G401 (cell line): ENCODE results near the gene BCL11A. TPM values are rescaled to one million over a fixed set of nuclear protein-coding genes. Genes with fewer than 3 reads are reported as not detected.

Source experiments
- DNase-seq: peaks from one replicate; pipeline ENCODE4 v3.0.0-alpha.2; 2015; ENCODE audit warnings: low spot score
- in situ Hi-C: cut with HindIII; loops from 2 replicates; pipeline ENCODE4 v1.10.0; 2016; ENCODE audit warnings: low sequenced_read_pairs, mixed read lengths
- total RNA-seq: library from RNA; depleted of rRNA; stranded (reverse); fragments of >200 nt; shearing (Covaris generic); gene quantifications from 2 replicates; pipeline ENCODE4 v1.2.3, GENCODE V29; 2014

BCL11A gene
- total RNA-seq, 1 experiment from 2014 or later: 0.54 TPM

DNA sequence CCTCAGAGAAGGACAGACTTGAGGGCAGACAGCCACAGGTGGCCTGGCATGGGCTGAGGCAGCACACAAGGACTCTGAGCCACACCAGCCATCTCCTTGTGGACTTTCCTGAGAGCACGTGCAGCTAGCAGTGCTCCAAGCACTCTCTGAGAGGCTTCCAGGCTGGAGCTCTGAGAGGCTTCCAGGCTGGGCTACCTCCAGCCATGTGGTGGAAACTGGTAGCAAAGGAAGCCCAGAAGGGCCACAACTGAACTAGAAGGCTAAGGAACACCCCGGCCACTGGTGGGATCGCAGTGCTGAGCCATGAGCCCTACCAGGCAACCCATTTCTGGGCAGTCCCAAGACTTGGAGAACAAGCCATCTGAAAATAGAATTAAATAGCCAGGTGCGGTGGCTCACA, 39.5 kb downstream of the BCL11A start:
- DNase-seq: no peak

DNA sequence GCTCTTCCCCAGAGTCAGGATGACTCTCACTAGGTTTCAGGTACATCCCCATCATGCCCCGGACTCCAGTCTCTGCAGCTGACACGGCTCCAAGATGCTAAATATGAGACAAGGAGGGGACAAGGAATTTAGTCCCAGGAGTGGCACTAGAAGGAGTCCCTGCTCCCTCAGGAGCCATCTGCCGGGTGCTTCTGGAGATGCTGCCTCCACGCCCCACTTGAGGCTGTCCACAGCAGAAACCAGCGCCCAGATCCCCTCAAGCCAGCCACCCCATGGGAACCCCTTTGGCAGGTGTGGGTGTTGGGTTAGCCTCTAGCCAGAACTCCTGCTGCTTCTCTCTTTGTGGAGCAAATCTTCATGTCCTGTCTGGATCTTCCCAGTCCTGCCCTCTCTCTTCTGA, 40.3 kb downstream of the BCL11A start:
- DNase-seq: no peak
- in situ Hi-C loops: no loop called here

More for the DNA sequence above, 39.5 kb downstream of the BCL11A start:
- in situ Hi-C loops: no loop called here

DNA sequence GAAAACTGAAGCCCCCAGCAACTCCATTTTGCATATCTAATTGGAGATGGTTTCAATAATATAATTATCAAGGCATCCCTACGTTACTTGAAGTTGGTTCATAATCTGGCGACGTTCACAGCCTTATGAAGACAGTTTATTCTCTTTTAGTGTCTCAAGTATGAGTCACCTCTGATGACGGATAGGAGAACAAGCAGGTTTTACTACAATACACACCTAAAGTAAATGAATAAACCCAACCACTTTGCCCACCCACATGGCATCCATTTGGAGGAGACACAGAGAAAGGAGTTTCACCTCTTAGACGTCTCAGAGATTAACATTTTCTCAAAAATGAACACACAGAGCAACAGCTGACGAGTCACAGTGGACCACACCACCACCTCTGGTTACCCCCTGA, 40.8 kb downstream of the BCL11A start:
- DNase-seq: no peak
- in situ Hi-C loops: no loop called here

DNA sequence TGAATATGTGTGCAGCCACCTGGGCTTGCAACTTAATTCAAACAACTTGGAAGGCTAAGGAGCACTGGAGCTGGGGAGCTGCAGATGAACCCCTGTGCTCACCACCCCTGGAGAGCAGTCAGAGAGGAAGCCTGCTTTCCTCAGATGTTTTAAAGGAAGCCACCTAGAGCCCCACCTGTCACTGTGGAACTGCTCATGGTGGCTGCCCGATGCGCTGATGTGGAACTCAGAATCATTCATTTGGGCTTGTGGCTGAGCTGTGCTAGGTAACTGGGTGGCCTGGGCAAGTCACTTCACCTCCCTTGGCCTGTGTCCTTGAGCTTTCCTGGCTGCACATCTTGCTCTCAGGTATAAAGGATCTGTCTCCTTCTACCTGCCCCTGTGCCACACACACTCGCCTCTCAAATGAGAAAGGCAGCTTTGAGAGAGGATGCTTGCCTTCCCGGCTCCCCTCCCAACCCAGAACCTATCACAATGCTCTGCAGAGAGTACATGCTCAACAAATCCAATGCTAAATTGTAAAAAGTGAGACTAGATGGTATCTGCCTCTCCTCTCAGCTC, 41.3 kb downstream of the BCL11A start:
- in situ Hi-C loops: no loop called here
- no peak for DNase-seq

DNA sequence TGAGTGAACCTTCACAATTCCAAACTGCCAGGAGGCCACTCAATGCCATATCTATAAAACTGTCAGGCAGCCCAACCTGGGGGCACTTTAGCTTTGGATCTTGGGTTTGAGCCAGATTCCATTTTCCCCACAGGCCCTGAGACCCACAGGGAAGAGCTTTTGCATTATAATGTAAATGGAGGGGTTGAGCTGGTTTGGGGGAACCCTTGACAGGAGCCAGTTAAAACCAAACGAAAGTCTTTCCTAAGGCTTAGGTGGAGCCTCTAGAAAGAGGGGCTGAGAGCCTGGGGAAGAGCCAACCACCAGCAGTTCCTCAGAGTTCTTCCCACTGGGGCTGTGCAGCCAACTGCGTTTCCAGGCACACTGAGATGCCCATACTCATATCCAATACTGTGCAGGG, 42.7 kb downstream of the BCL11A start:
- in situ Hi-C loops: no loop called here
- no peak for DNase-seq

DNA sequence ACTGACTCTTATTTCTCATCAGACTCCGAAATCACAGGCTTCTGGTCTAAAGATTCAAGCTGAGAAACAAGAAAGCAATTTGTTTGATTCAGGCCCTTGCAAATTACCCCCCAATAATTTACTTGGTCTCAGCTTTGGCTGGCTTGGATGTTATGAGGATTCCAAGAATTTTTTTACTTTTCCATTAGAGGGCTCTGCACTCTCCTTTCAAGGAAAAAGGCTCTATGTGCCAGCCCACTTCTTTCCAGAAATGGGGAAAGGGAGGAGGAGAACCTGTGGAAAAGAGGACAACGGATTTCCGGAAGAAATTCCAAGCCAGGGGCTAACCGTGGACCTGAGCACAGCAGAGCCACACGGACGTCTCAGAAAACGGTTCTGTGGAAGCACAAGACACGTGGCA, 44.4 kb downstream of the BCL11A start:
- no peak for DNase-seq
- in situ Hi-C loops: no loop called here

DNA sequence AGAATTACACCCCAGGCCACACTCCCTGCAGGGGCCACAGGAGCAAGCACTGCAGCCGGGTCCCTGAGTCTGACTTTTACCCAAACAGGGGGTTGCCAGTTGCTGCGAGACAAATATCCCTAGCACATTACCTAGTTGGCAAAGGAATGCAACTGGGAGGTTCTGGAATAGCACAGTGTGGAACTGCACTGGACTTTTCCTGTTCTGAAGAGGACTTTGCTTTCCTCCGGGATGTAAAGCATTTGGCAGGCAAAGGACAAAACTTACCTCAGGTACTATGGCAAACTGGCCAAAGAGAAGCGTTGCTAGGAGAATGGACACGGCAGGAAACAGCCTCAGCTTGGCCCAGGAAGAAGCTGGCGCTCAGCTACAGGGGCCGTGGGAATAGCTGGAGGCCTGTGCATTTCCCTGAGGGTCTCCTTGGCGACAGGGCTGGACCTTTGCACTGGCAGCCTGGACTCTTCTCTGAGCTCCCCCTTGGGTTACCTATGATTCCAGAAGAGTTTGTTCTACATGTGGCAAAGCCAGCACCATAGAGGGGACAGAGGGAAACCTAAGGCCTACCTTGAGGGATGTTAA, 45.0 kb downstream of the BCL11A start:
- in situ Hi-C loops: no loop called here
- no peak for DNase-seq

DNA sequence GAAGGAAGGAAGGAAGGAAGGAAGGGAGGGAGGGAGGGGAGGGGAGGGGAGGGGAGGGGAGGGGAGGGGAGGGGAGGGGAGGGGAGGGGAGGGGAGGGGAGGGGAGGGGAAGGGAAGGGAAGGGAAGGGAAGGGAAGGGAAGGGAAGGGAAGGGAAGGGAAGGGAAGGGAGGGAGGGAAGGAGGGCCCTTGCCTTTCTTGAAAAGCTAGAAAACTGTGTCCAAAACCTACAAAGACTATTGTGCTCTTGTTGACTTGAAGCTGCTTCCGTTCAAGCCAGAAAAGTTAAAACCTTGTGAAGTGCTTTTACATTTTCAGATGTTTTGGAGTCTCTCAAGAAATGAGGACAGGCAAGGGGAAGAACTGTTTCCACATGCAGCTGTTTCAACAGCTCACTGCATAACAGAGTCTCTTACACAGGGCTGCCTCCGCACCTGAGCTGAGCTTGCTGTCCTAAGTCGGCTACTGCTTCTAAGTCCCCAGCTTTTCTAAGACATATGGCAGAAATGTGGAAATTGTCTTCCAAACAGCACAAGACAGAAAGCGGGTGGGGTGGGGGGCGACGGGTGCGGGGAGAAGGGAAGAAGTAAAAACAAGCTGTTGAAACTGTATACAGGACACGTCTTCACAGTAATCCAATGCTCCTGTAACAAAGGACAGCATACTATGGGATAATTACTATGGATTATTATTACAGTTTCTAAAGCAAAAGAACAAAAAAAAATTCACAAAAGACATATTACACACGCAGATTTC, 46.1 kb downstream of the BCL11A start:
- DNase-seq: no peak
- in situ Hi-C loops: no loop called here

DNA sequence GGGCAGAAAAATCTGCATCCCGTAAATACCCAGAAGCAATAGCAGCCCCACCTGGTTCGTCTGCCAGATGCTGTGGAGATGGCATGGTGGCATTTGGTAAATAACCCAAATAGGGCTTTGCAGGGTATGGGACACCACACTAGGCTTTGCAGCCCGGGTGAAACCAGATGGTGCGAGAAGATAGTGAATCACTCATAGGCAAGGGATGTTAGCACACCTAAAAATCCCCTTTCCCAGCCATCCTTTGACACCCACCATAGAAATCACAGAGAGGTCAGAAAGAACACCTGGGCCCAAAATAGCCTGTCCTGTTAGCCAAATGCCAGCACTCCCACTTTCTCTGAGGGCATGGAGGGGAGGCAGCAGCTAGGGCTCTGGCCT, 47.6 kb downstream of the BCL11A start:
- no peak for DNase-seq
- in situ Hi-C loops: no loop called here

DNA sequence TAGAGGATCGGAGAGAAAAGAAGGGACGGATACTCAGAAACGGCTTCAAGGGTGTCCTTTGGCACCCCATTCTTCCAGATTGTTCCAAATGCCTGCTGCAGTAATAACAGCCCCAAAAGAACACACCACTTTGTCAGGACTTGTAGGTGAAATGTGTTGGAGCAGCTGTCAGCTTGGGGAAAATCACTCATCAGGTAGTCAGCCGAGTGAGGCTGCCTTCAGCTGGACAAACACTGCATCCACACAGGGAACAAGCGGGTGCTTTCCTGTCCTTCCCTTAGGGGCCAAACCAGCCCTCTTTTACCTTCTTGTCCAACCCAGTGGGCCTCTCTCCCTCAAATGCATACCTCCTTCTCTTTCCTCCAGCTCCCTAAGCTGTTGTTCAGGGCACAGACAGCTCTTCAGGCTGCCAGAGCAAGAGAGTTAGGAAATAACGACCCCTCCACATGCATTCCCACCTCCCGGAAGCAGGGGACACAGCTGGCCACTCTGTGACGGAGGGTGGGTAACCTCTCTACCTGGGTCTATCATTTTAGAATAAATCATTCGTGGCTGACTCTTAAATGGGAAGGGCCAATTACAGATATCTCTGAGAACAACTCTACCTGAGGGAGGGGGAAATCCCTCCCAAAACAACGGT, 48.1 kb downstream of the BCL11A start:
- DNase-seq: no peak
- in situ Hi-C loops: no loop called here

DNA sequence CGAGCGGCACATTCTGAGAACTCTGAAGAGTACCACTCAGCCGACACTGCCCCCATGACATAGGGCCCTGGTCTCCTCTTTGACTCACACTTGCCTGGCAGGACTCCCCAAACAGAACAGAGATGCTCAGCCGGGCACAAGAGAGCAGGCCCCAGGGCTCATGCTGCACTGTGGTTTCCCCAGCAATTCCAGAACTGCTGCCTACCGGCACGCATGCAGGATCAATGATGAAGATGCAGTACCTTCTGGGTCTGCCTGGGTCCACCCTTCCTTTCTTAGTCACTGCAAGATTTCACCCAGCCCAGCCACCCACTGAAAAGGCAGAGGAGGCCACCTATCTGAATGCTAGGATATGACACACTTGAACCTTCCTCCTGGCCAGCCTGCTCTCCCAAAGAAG, 49.4 kb downstream of the BCL11A start:
- in situ Hi-C loops: no loop called here
- DNase-seq: no peak

DNA sequence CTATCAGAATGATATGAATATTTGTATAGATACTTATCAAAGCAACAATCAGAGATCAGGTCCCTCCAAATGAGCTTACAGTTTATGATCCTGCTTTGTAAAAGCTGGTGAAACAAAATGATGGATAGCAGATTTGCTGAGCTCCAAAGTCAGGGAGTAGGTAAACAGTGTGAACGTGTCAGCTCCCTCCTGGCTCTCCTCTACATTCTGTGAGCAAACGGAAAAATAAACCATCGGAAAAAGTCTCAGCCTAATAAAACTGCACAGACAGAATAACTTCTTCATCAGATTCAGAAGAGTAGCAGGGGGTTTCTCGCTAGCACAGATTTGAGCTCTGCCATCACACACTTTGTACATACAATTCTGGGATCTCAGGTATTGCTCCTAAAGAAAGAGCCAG, 51.3 kb downstream of the BCL11A start:
- in situ Hi-C loops: no loop called here
- DNase-seq: no peak

DNA sequence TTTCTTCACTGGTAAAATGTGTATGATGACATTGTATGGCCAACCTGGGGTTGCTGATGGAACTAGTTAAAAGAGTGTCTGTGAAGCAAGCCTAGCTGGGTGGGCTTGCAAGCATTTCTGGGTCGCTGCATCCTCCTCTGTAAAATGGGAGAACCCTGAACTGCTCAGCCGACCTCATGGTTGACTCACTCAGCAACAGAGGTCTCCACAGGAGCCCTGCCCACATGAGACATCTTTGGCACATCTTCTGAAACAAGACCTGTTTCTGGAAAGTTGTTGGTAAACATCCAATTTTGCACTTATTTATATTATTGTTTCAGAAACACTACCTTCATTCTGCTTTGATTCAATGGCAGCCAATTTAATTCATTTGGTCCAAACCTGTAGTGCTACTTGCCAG, 52.6 kb downstream of the BCL11A start:
- in situ Hi-C loops: no loop called here
- DNase-seq: no peak

DNA sequence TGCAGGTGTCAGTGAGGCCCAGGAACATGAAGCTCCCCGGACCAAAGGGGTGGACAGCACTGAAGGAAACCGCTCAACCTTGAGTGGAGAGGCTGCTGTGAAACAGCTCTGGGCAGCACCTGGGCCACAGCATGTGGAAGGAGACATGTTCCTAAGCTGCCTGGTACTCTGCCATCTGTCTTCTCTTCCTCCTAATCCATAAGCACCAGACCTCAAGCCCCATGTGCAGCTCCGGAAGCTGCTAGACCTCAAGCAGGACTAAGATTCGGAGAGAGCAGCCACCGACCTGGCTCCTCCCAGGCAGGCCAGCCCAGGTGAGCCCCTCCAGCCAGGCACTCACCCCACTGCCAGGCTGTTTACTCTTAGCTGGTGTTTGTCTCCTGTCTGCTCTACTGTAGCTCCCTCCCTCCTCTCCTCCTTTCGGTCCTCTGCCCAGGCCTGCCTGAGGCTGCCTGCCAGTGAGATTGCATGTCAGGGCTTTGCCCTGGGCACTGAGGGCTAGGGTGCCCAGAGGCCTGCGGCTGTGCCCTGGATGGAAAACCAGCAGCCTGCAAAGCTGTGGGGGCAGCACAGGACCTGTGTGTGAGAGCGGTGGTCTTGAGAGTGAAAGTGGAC, 53.7 kb downstream of the BCL11A start:
- in situ Hi-C loops: no loop called here
- DNase-seq: no peak

DNA sequence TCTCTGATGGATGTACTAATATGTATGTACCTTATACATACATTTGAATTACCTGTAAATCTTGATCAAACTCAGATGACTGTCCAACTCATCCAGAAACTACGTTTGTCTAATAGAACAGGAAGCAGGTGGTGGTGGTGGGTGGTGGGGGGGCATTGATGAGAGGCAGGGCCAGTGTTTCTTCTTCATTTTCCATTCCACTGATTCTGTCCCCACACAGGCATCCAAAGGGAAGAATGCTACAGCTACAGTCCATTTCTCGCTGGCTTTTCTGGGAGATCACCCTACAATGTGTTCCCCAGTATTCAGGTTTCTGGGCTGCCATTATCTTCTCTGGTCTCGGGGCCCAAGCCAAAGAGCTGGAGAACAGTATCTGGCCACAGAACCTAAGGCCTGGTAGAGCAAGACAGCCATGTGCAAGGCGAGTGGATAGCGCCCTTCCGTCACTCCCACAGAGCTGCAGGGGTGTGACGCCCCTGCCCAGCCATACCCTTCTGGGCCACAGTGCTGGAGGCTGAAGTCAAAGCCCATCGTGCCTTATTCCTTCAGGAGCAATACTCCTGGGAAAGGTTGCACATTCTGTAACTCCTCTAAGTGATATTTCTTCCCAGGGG, 54.5 kb downstream of the BCL11A start:
- in situ Hi-C loops: no loop called here
- DNase-seq: no peak

DNA sequence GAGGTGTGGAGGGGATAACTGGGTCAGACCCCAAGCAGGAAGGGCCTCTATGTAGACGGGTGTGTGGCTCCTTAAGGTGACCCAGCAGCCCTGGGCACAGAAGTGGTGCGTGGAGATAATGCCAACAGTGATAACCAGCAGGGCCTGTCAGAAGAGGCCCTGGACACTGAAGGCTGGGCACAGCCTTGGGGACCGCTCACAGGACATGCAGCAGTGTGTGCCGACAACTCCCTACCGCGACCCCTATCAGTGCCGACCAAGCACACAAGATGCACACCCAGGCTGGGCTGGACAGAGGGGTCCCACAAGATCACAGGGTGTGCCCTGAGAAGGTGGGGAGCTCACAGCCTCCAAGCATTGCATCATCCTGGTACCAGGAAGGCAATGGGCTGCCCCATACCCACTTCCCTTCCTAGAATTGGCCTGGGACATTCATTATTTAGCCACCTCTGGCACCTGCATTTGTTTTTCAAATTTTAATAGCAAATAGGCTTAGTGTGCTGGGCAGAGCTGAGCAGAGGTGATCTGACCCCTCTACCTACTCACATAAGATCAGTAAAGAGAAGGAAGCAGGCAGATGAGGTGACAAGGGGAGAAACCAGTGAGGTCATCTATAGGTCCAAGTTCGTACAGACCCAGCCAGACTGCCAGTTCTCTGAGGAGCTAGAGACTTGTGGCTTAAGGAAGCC, 55.2 kb downstream of the BCL11A start:
- in situ Hi-C loops: no loop called here

DNA sequence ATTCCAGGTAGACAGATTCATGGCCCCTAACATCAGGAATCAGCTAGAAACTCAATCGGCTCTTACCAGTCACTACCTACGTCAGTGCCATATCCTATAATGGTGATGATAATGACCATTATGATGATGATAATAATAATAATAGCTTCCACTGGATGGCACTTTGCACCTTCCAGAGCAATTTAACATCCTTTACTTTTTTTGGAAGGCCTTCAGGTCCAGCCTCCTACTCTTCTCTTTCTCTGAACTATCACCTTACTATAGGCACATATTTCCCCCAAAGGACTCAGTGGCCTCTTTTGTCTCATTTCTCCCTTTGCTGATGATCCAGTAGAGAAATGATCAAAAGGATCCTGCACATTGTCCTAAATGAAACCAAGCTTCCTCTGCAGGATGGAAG, 56.0 kb downstream of the BCL11A start:
- DNase-seq: no peak
- in situ Hi-C loops: no loop called here

More for the DNA sequence above, 55.2 kb downstream of the BCL11A start:
- no peak for DNase-seq

DNA sequence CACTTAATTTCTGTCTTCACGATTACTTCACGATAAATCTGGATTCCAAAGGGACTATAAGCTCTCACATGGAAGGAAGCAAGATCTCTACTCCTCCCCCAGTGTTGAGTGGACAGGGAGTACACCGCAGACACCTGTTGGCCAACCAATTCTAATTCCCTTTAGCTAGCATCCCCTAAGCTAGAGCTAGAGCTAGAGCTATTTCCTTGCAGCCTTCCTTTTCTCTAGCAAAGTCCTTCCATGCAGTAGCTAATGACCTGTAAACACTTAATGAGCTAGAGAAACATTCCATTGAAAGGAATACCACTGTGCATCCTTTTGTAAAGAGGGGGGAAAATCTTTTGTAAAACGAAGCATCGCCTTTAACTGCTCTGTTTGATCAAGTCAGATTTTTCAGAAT, 56.5 kb downstream of the BCL11A start:
- no peak for DNase-seq
- in situ Hi-C loops: no loop called here

DNA sequence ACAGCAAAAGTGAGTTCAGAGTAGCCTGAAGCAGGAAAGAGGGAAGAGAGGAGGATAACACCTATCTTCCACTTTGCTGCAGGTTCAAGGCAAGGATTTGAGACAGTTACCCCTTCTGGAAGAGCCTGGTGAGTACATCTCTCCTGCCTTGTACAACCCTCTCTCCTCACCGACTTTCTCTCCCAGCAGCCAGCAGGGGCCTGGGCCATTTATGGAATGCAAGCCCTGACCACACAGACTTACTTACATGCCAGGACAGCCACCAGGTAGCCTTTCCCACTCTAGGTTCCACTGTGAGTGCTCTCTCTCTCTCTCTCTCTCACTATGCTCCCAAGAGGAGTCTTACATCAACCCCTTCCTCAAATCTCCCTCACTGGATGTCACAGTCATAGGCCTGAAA, 57.0 kb downstream of the BCL11A start:
- DNase-seq: no peak
- in situ Hi-C loops: no loop called here
